ENCODE measurements around the gene CRYGS.
A peak's percentile ranks its signal among the peaks of the same experiment; 100 is the strongest.
"Not testable (repeated sequence)": the region's sequence is repeated elsewhere in the genome, so short reads cannot be mapped to it uniquely, and the experiment has no call there.

Gene CRYGS

DNA sequence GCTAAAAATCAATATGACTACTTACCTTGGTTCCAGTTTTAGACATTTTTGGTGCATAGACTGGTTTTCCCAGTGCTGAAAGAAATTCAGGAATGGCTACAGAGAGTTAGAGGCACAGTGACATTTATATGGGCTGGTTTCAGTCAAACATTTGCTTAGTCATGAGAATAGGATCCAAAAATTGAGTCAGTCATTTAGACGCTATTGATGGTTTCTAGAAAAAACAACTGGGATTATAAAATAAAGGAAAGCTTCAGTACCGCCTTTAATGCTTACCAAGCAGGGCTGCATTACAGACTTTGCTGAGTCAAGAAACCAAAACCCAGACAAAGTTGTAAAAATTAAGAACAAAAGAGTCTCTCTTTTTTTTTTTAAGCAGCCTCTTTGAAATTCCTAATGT lies at the start of gene CRYGS:
Gene CRYGS (minus strand): TSS at position 100 of the 400 bp plus-strand sequence. CDS start 54 bp downstream, at position 46.
- in situ Hi-C loops (cut with HindIII; ENCODE audit: low pct_ligation_motif_present, low pct_unique_long_range_greater_than_20kb, low sequenced_read_pairs) = no loop called here
- no peak for DNase-seq

DNA sequence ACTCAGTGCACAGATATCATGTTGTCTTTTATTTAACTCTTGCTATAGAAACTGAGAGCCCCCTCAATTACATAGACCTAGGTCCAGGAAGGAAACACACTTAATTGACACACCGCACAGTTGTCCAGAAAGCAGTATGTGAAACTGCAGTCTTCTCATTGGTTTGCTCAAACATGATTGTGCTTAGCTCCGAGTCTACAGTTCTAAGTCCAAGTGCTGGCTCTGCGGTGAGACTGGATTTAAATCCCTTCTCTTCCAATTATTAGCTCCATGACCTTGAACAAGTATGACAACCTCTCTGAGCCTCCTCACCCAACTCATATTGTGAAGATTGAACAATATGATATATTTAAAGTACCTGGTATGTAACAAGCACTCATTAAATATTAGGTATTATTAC lies 49.7 kb upstream of the CRYGS start:
- DNase-seq = no peak
- in situ Hi-C loops (cut with HindIII; ENCODE audit: low pct_ligation_motif_present, low pct_unique_long_range_greater_than_20kb, low sequenced_read_pairs) = no loop called here

DNA sequence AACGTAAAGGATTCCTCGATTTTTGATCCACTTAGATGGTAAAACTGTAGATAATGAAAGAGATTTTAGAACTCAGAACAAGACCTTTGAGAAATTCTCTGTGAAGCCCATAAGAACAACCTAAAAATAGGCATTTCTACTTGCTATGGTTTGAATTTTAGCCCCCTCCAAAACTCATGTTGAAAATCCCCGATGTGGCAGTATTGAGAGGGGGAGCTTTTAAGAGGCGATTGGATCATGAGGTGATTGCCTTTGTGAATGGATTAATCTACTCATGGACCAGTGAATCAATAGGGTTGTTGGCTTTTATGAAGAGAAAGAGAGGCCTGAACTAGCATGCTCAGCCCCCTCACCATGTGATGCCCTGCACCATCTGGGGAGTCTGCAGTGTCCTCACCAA lies 48.5 kb upstream of the CRYGS start:
- in situ Hi-C loops (cut with HindIII; ENCODE audit: low pct_ligation_motif_present, low pct_unique_long_range_greater_than_20kb, low sequenced_read_pairs) = no loop called here
- no peak for DNase-seq

DNA sequence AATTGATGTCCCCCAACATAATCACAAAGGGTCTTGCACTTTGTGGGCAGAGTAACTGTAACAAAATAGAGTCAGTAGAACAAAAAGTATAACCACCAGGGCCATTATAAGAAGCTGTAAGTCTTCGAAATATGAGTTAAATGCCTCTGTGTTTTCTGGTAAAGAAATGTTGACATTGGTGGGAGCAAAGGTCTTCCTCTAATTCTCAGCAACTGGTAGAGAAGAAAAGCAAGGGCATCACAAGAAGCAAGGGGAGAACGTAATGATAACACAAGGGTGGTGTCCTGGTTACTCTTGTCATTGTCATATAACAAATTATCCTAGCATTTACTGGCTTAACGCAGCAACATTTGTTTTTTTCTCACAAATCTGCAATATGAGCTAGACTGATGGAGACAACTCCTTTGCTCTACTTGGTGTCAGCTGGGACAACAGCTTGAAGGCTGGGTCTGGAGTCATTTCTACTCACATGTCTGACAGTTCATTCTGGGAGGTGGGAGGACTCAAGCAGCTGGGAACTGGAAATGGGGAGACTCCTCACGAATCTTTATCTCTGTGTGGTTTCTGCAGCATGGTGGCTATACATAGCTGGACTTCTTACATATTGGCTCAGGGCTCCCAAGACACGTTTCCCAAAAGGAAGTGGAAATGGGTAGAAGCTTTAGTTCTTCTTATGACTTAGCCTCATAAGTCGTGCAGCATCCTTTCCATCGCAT lies 46.6 kb upstream of the CRYGS start:
- in situ Hi-C loops (cut with HindIII; ENCODE audit: low pct_ligation_motif_present, low pct_unique_long_range_greater_than_20kb, low sequenced_read_pairs) = no loop called here

DNA sequence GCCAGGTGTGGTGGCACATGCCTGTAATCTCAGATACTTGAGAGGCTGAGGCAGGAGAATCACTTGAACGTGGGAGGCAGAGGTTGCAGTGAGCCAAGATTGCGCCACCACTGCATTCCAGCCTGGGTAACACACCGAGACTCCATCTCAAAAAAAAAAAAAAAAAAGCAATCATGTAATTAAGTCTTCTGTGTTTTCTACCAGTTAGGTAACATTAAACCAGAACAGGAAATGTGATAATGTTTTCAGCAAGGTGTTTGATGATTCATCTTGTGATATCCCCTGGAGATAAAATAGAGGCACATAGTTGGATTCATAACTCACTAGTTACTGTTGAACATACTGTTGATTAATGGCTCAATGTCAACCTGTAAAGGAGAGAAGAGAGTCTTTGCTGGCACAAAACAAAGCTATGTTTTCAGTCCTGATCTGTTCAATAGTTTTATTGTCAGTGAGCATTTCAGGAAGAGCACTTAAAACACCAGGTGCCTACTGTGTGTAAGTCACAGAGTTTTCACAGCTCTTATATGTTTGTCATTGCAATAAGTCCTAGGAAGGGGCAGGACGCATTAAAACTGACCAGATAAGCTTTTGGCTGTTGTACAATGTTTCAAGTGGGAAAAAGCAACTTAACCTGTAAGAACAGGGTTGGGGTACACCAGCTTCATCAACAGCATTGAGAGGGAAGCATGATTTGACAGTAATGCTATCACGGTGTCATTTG lies 45.8 kb upstream of the CRYGS start:
- DNase-seq = no peak
- in situ Hi-C loops (cut with HindIII; ENCODE audit: low pct_ligation_motif_present, low pct_unique_long_range_greater_than_20kb, low sequenced_read_pairs) = no loop called here

More for the DNA sequence above, 46.6 kb upstream of the CRYGS start:
- DNase-seq = no peak

DNA sequence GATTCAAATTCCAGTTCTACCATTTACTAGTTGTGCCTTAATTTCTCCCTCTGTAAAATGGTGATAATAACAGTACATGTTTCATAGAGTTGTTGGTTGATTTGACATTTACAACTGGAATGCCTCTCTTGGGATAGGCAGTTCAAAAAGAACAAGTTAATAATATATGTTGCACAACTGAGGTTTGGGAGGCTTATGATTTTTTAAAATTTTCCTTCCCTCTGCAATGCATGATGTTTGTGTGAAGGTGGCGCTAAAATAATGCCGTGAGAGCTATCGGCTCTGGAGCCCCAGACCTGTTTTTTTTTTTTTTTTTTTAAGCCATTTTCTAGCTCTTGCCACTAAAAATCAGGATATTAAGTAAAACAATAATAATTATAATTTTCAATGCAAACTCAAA lies 44.9 kb upstream of the CRYGS start:
- DNase-seq = peak; percentile 60
- in situ Hi-C loops (cut with HindIII; ENCODE audit: low pct_ligation_motif_present, low pct_unique_long_range_greater_than_20kb, low sequenced_read_pairs) = no loop called here

DNA sequence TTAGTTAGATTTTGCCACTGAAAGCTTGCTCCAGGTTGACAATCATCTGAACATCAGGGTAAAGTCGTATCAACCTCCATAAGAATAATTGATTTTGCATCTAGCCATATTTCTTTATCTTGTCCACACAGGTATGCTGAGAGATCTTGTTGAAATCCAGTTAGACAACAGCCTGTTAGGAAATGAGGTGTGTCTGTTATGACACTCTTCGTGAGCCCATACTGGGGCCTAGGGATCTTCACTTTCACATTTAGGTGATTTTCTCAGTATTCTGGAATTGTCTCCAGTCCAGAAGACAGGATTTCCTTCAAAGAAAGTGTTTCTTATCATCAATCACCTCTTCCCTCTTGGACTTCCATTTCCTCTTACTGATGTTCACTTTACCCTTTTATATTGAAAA lies 44.5 kb upstream of the CRYGS start:
- DNase-seq = no peak
- in situ Hi-C loops (cut with HindIII; ENCODE audit: low pct_ligation_motif_present, low pct_unique_long_range_greater_than_20kb, low sequenced_read_pairs) = no loop called here

DNA sequence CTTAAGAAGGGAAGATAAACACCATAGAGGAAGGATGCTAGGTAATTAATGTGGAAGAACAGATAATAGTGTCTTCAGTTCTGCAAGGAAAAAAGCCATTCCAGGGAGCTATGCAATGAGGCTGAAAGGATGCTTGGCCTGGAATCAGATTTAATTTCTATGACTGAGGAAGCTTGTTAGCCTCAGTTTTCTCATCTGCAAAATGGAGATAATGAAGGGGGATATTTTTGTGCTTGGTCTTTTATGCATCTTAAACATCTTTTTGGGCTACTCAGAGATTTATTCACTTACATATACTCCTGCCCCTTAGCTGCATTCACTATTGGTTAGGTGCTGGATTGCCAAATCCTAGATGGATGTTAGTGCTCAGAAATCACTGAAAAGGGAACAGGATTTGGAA lies 43.0 kb upstream of the CRYGS start:
- no peak for DNase-seq
- in situ Hi-C loops (cut with HindIII; ENCODE audit: low pct_ligation_motif_present, low pct_unique_long_range_greater_than_20kb, low sequenced_read_pairs) = no loop called here

DNA sequence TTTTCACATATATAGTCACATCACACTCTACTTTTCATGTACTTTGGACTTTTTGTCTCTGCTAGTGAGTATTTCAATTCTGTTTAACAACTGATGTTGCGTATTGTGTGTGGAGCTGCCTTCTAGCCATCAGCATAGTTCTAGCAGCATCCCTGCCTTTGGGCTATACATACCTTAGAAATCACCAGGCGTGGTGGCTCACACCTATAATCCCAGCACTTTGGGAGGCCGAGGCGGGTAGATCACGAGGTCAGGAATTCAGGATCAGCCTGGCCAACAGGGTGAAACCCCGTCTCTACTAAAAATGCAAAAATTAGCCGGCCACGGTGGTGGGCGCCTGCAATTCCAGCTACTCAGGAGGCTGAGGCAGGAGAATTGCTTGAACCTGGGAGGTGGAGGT lies 42.1 kb upstream of the CRYGS start:
- in situ Hi-C loops (cut with HindIII; ENCODE audit: low pct_ligation_motif_present, low pct_unique_long_range_greater_than_20kb, low sequenced_read_pairs); DNase-seq: not testable (repeated sequence)

DNA sequence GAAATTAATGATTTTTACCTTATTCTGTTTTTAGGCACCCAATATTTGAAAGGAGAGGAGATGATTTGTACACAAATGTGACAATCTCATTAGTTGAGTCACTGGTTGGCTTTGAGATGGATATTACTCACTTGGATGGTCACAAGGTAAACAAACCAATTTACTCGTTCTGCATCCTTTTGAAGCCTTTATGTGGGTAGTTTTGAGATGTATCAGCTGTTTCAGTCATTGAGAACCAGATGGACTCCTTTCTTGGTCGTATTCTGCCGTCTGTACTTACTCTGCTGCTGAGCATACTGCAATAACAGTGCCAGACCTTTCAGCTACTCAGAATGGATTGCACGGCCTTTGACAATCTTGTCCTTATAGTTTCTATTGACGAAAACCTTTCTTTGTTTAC lies 39.7 kb upstream of the CRYGS start:
- in situ Hi-C loops (cut with HindIII; ENCODE audit: low pct_ligation_motif_present, low pct_unique_long_range_greater_than_20kb, low sequenced_read_pairs) = no loop called here
- DNase-seq = no peak

DNA sequence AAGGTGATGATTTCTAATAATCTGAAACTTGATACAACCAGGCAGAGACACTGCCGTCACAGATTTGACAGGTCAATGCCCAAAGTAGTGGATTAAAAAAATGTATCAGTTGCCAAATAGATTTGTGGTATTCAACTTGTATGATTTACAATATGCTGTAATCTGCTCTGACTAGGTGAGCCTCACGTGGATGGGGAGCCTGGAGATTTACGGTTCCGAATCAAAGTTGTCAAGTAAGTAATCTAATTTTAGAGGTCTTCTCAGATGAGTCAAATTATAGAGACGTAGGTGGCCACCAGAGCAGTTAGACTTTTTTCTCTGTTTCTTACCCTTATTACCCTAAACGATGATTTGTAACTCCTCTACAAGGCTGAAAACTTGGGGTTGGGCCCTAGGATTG lies 38.4 kb upstream of the CRYGS start:
- in situ Hi-C loops (cut with HindIII; ENCODE audit: low pct_ligation_motif_present, low pct_unique_long_range_greater_than_20kb, low sequenced_read_pairs) = no loop called here
- DNase-seq = no peak

DNA sequence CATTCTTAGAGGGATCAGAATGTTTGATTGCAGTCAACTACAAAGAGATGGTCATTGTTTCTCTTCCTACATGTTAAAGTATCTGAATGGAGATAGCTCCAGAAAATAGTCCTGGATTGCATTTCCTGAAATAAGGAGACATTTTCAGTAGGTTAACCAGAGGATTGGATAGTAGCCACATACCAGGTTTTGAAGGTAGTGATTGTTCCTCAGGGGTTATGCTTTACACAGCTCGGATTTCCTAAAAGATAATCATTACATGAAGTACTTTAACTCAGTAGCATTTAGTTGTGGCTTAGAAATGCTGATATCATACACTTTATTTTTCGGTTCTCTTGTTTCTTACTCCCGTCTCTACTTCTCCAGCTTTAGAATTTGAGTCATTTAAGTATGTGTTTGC lies 36.6 kb upstream of the CRYGS start:
- in situ Hi-C loops (cut with HindIII; ENCODE audit: low pct_ligation_motif_present, low pct_unique_long_range_greater_than_20kb, low sequenced_read_pairs) = no loop called here
- DNase-seq = no peak

DNA sequence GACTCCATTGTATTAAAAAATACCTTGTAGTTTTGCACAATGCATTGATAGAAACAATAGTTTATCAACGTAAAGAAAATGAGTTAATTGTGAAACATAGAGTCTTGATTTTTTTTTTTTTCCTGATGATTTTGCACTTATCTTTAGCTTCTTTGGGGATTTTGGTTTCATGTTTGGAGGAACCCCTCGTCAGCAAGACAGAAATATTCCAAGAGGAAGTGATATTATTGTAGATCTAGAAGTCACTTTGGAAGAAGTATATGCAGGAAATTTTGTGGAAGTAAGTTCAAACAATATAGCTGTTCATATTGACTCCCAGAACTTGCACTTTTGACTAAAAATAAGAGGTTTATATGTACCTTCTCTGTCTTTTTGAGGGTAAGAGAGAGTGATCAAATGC lies 33.3 kb upstream of the CRYGS start:
- in situ Hi-C loops (cut with HindIII; ENCODE audit: low pct_ligation_motif_present, low pct_unique_long_range_greater_than_20kb, low sequenced_read_pairs) = no loop called here

DNA sequence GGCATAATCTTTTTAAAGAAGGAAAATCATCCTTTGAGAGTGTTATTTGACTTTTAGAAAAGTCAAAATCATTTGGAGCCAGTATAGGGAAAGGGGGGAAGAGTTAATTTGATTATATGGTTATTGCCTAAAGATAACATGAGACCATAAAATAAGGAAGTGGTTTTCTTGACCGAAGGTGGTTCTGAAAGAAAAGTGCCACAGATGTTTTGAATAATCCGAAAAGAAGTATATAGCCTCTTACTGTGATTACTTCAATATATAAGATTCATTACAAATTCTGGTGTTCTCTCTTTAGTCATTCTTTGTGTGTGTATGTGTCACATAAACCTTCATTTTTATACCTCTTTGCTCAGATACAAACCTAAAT lies 27.4 kb upstream of the CRYGS start:
- DNase-seq = no peak
- in situ Hi-C loops (cut with HindIII; ENCODE audit: low pct_ligation_motif_present, low pct_unique_long_range_greater_than_20kb, low sequenced_read_pairs) = no loop called here

More for the DNA sequence above, 33.3 kb upstream of the CRYGS start:
- DNase-seq = no peak

DNA sequence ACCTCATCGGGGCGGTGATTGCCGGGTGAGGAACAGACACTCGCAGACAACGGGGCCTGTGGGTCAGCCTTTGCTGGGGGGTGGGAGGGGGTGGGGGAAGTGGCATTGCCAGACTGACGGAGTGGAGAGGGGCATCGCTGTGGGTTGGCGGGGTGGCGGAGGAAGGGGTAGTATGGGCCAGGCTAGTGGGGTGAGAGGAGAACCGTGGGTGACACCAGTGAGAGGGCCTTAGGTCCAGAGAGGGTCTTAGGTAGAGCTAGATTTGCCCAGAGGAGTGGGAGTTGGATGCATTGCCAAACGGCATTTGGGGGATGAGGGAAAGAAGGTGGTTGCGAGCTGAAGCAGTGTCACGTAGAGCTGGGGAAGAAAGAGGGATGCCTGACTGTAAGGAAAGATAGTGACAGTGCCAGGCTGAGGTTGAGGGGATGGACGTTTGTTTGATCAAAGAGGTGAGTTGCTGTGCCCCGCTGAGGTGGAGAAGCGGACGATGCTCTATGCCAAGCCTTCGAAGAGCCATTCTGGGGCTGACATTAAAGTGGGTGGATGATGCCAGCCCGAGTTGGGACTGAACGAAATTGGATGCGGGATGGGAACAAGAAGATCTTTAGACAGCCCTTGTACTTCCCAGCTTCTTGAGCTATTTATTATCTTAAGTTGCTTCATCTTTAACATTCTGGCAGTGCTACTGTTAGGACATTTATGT lies 26.9 kb upstream of the CRYGS start:
- no peak for DNase-seq
- in situ Hi-C loops (cut with HindIII; ENCODE audit: low pct_ligation_motif_present, low pct_unique_long_range_greater_than_20kb, low sequenced_read_pairs) = no loop called here

DNA sequence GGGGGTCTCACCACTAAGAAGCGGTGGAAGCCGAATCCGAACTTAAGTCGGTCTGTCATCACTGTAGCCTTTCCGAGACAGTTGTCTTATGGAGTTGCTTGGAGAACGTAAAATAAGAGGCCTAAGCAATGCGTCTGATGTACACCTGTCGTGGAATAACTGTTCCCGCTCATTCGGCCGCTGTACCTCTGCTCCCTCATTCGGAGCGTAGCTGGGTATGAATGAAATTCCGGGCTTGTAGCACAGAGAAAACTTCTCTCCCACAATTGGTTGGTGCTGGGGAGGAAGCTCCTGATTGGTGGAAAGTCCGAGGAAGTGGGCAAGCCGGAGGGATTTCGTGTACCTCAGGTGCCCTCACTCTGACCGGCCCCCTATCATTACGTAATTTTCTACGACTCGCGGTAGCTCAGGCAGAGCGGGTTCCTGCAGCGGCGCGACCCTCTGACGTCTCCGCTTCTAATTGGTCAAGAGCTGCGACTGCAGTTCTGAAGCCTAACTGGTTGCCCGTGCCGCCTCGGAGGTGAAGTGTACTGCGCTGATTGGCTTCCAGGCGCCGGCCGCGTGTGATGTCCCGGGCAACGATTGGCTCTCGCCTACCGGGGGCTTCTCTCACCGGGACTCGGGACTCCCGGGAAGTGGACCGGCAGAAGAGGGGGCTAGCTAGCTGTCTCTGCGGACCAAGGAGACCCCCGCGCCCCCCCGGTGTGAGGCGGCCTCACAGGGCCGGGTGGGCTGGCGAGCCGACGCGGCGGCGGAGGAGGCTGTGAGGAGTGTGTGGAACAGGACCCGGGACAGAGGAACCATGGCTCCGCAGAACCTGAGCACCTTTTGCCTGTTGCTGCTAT lies 26.1 kb upstream of the CRYGS start, which contains the start of gene DNAJB11:
Gene DNAJB11 (plus strand): TSS at position 625 of the 845 bp plus-strand sequence. CDS start 178 bp downstream, at position 803.
- in situ Hi-C loops (cut with HindIII; ENCODE audit: low pct_ligation_motif_present, low pct_unique_long_range_greater_than_20kb, low sequenced_read_pairs) = no loop called here
- peak; percentile 99 for DNase-seq

DNA sequence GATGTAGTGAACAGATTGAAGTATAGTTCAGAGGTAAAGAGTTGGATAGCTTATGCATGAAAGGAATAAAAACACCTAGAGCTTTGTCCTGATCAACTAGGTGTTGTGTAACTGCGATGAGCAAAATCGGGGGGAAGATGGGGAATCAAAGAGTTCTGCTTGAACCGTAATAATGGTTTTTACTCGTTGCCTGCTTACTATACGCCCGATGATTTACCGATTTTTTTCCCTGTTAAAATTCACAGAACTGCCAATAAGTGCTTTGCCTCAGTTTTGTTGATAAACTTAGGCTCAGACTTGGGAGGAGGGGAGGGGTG lies 25.6 kb upstream of the CRYGS start:
- DNase-seq = no peak
- in situ Hi-C loops (cut with HindIII; ENCODE audit: low pct_ligation_motif_present, low pct_unique_long_range_greater_than_20kb, low sequenced_read_pairs) = no loop called here

DNA sequence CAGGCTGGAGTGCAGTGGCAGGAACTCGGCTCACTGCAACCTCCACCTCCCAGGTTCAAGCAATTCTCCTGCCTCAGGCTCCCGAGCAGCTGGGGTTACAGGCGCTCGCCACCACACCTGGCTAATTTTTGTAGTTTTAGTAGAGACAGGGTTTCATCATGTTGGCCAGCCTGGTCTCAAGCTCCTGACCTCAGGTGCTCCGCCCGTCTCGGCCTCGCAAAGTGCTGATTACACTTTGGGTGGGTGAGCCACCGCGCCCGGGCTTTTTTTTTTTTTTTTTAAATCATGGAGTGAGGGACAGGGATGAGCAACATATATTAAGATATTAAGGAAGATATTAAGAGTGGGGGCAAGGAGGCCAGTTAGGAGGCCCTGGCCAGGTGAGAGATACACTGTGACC lies 25.2 kb upstream of the CRYGS start:
- DNase-seq; in situ Hi-C loops (cut with HindIII; ENCODE audit: low pct_ligation_motif_present, low pct_unique_long_range_greater_than_20kb, low sequenced_read_pairs): not testable (repeated sequence)
